HG03378 (cell line): ENCODE measurements around the gene C2orf74.
"Not testable (repeated sequence)": the region's sequence is repeated elsewhere in the genome, so short reads cannot be mapped to it uniquely, and the experiment has no call there.

ENCODE experiments used
- ATAC-seq: cut with Tn5 transposase; IDR thresholded peaks from one replicate; pipeline ENCODE4 v1.9.1; 2021; ENCODE audit warnings: mild to moderate bottlenecking, moderate library complexity; ENCODE audit not compliant: unreplicated experiment

C2orf74 gene

DNA sequence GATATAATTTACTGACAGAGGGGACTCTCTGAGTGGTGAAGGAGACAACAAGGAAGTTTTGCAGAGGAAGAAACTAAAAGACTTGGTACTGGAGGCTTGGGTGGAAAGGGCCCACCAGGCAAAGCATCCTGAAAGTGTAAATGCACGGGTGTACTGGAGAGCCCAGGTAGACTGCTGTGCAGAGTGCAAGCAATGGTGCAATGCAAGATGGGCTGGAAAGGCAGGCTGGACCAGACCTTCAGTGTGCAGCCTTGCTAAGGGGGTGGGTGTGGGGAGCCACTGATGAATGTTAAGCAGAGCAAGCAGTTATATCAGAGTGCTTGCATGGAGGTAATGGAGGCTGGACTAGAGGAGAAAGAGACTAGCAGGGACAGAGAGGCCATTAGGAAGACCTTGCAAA, 10.7 kb downstream of the C2orf74 start:
- no peak for ATAC-seq

GRCh38 chr2:61173116-61173515, 11.1 kb downstream of the C2orf74 start:
- no peak for ATAC-seq

DNA sequence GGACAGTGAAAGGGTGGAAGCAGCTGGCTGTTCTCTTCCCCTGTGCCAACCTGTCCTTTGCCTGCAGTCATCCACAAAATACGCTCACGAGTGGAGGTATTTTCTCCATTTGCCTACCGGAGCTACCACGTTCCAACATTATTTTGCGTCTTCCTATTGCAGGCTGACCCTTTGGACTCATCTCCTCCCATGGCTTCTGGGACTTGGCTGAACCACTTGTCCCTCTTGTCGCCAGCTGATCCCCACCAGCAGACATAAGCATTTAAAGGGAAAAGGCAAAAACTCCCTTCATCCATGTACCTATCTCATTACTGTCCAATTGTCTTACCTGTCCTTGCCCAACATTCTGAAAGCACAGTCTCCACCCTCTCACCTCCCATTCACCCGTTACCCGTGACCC, 13.0 kb downstream of the C2orf74 start:
- no peak for ATAC-seq

GRCh38 chr2:61176755-61177726, 15.1 kb downstream of the C2orf74 start:
- peak; percentile 58 for ATAC-seq

DNA sequence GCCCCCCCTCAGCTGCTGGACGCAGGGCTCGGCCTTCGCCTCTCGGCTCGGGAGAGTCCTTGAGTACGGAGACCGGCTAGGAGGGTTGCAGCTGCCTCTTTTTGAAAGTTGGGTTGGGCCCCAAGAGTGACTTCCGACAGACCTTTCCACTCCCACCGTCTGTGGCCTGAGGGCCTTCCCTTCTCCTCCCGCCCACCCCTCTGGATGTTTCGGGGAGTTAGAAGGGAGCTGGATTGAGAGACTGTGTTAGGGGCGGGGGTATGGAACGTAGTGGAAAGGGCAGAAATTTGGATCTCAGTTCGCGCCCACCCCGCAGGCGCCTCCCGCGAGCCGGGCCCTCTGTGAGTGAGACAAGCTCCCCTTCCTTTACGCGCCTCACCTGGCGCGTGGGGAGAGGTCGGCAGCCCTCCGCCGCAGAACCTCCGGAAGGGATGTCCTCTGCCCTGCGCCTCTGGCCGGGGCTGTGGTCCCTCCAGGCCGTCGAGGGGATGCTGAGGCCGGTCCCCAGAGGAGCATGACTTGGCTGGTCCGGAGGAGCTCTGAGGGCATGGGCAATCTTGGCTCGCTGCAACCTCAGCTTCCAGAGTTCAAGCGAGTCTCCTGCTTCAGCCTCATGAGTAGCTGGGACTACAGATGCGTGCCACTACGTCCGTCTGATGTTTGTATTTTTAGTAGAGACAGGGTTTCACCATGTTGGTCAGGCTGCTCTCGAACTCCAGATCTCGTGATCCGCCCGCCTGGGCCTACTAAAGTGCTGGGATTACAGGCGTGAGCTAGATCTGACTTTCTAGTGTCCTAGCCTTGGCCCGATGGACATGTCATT, 15.9 kb downstream of the C2orf74 start:
- ATAC-seq, result peak; percentile 23

GRCh38 chr2:61178603-61179545, 16.9 kb downstream of the C2orf74 start:
- no peak for ATAC-seq

DNA sequence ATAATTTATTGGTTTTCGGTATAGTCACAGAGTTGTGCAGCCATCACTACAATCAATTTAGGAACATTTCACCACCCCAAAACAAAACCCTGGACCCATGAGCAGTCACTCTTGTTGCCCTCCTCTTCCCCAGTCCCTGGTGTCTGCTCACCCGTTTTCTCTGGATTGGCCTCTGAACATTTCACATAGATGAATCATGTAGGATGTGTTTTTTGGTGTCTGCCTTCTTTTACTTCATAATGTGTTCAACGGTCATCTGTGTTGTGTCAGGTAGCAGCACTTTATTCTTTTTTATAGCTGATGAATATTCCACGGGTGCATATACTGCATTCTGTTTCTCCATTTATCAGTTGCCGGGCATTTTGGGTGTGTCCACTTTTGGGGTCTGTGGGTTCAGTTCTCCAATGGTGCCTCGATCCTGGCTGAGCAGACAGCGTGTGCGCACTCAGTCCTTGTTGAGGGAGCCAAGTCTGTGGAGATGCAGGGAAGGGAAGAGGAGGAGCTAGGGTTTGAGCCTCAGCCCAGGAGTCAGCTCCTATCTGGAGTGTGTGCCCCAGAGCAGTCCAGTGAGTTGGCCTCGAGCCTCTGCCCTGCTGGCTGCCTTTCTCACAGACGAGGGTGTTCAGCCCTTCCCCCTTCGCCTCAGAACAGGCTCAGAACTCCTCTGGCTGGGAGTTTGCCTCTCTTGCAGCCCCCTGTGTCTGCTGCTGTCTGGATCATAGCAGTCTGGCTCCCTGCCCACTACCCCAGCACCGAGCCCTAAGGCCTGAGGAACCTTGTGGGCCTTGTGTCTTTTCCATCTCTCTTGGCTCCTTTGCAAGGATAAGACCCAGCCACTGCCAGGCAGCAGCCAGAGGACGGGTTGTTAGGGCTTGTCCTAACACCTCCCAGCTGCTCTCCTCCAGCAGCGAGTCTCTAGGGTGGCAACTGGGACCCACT, 18.0 kb downstream of the C2orf74 start:
- ATAC-seq, result no peak

DNA sequence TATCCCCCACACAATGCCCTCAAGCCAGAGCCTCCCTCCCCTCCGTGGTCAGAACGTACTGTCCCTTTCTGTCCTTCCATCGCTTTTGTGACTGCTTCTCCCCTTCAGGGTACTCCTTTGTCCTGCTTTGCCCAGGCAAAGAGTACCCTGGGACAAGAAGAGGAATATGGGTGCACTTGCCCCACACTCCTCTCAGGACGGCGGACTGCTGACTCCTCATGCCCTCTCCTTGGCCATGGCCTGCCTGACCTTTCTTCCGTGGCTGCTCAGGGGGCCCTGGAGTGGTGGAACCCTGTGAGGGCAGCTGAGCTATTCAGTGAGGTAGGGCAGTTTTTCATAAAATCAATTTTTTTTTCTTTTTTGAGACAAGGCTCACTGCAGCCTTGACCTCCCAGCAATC, 18.7 kb downstream of the C2orf74 start:
- no peak for ATAC-seq

GRCh38 chr2:61181382-61182058, 19.5 kb downstream of the C2orf74 start:
- ATAC-seq, result no peak

GRCh38 chr2:61182059-61182383, 20.0 kb downstream of the C2orf74 start:
- ATAC-seq, result no peak

GRCh38 chr2:61183795-61184194, 21.8 kb downstream of the C2orf74 start:
- no peak for ATAC-seq

GRCh38 chr2:61184263-61184662, 22.3 kb downstream of the C2orf74 start:
- ATAC-seq, result no peak

DNA sequence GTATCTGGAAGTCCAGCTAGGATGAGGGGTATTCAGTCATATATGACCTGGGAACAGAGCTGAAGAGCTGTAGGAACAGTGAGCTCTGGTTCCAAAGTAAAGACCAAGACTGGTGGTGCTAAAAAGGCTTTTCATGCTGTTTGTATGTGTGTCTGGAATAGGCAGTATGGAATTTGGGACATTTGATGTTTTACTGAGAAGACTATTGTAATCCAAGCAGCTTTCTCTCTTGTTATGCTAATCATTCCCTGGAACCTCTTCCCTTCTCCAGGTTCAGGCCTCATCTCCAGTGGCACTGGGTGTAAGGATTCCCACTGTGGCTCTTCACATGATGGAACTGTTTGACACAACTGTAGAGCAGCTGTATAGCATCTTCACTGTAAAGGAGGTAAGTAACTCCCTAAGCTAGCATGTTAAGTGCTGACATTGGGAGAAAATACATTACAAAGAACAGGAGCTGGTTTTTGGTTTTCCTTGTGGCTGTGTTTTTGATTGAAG, 23.3 kb downstream of the C2orf74 start:
- ATAC-seq, result no peak

DNA sequence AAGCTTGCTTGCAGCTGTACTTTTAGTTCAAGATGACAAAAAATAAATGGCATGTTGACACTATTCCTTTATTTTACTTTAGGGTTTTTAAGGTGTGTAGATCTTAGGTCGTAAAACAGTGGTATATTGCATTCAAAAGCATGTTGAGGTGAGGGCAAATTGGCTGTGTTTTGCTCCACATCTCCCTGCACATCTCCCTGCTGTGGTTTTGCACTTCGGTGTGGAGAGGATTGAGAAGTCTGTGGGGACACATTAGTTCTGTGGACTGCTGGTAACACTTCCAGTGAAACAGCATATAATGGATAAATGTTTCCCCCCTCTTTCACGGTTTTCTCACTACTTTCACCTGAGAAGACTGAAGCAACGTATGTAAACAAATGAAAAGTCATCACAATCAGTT, 25.1 kb downstream of the C2orf74 start:
- ATAC-seq, result no peak

- ATAC-seq, result no peak
Measured at GRCh38 chr2:61193670-61194561, 31.9 kb downstream of the C2orf74 start.

GRCh38 chr2:61194646-61195045, 32.7 kb downstream of the C2orf74 start:
- not testable (repeated sequence) for ATAC-seq

GRCh38 chr2:61196671-61197070, 34.7 kb downstream of the C2orf74 start:
- ATAC-seq, result no peak

DNA sequence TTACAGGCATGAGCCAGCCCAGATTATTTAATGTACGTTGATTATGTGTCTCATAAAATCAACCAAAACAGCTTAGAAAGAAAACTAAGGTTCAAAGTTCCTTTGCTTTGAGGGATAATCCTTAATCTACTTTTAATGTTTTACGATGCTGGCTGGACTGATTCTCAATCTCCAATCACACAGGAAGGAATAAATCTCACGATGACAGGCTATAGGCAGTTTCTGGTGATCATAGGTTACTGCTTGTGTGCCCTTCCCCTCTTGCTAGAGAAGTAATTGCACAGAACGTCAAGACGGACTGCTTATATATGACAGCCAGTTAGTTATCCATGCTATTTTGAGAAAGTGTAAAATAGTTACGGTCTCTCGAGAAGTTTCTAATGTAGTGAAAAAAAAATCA, 43.1 kb downstream of the C2orf74 start:
- no peak for ATAC-seq
